Neural crest cell (in vitro differentiated cells): ENCODE data around the gene SENP5. TPM values are rescaled to one million over a fixed set of nuclear protein-coding genes. Genes with fewer than 3 reads are reported as not detected.

ENCODE experiments used
- DNase-seq: peaks from one replicate; pipeline ENCODE4 v3.0.0; 2021; ENCODE audit warnings: low read depth, mixed read lengths, low spot score
- H3K27ac Mint-ChIP-seq: one replicate; pipeline ENCODE4 v1.8.0; 2021; ENCODE audit warnings: mild to moderate bottlenecking, mixed read lengths; ENCODE audit not compliant: unreplicated experiment
- H3K27me3 Mint-ChIP-seq: 2 replicates; pipeline ENCODE4 v1.8.0; 2021; ENCODE audit warnings: low read depth, mild to moderate bottlenecking, mixed read lengths
- H3K36me3 Mint-ChIP-seq: 2 replicates; pipeline ENCODE4 v1.8.0; 2021; ENCODE audit warnings: low read depth, mild to moderate bottlenecking, mixed read lengths
- H3K4me1 Mint-ChIP-seq: 2 replicates; pipeline ENCODE4 v1.8.0; 2021; ENCODE audit warnings: mixed read lengths
- H3K4me3 Mint-ChIP-seq: one replicate; pipeline ENCODE4 v1.8.0; 2021; ENCODE audit warnings: mild to moderate bottlenecking, mixed read lengths
- H3K9me3 Mint-ChIP-seq: 2 replicates; pipeline ENCODE4 v1.8.0; 2021; ENCODE audit warnings: mixed read lengths
- CTCF ChIP-seq: fragments of 200-600 bp; sonication (generic); conservative IDR thresholded peaks from 2 replicates; pipeline ENCODE4 v1.5.0; 2021; ENCODE audit warnings: antibody characterized with exemption, mild to moderate bottlenecking
- total RNA-seq: library from RNA; stranded (reverse); gene quantifications from 2 replicates; pipeline ENCODE4 v1.2.1, GENCODE V29; 2021

SENP5 gene
- total RNA-seq, 1 donor from 2014 or later, result 41.3 TPM

GRCh38 chr3:196947136-196947859 lies 79.6 kb downstream of the SENP5 start:
- peaks cover 5% of the 10 kb centered on the region for H3K36me3 Mint-ChIP-seq
- H3K27ac Mint-ChIP-seq, result no peak overlapping the region
- no peak overlapping the region for H3K4me3 Mint-ChIP-seq
- TF ChIP-seq CTCF, result no peak
- peaks cover 22% of the 10 kb centered on the region for H3K4me1 Mint-ChIP-seq
- peaks cover 2% of the 10 kb centered on the region for H3K27me3 Mint-ChIP-seq
- no peak for DNase-seq
- no peaks in the 10 kb centered on the region for H3K9me3 Mint-ChIP-seq

GRCh38 chr3:196947860-196948441 lies 80.2 kb downstream of the SENP5 start:
- Mint-ChIP-seq H3K27ac (no peak overlapping the region), H3K4me3 (no peak overlapping the region), H3K27me3 (peaks cover 1% of the 10 kb centered on the region), H3K36me3 (peaks cover 4% of the 10 kb centered on the region), H3K9me3 (no peaks in the 10 kb centered on the region), H3K4me1 (peaks cover 18% of the 10 kb centered on the region)
- no peak for DNase-seq
- TF ChIP-seq CTCF, result no peak

- H3K27ac Mint-ChIP-seq, result no peak overlapping the region
- peaks cover 11% of the 10 kb centered on the region for H3K4me1 Mint-ChIP-seq
- TF ChIP-seq CTCF, result no peak
- peak overlapping the region; percentile 24 for H3K4me3 Mint-ChIP-seq
- H3K36me3 Mint-ChIP-seq, result no peaks in the 10 kb centered on the region
- H3K27me3 Mint-ChIP-seq, result peaks cover 8% of the 10 kb centered on the region
- no peak for DNase-seq
- H3K9me3 Mint-ChIP-seq, result no peaks in the 10 kb centered on the region
Measured at GRCh38 chr3:196948442-196949284, 80.9 kb downstream of the SENP5 start.

- H3K27ac Mint-ChIP-seq, result no peak overlapping the region
Measured at GRCh38 chr3:196949285-196949619, 81.5 kb downstream of the SENP5 start.

More at GRCh38 chr3:196949285-196949619, 81.5 kb downstream of the SENP5 start:
- H3K36me3 Mint-ChIP-seq, result no peaks in the 10 kb centered on the region
- peaks cover 9% of the 10 kb centered on the region for H3K27me3 Mint-ChIP-seq
- DNase-seq, result no peak
- no peaks in the 10 kb centered on the region for H3K9me3 Mint-ChIP-seq
- peaks cover 7% of the 10 kb centered on the region for H3K4me1 Mint-ChIP-seq
- peak overlapping the region; percentile 24 for H3K4me3 Mint-ChIP-seq
- no peak for TF ChIP-seq CTCF
